Measurements from ENCODE around the gene BAX. TPM values are rescaled to one million over a fixed set of nuclear protein-coding genes. Genes with fewer than 3 reads are reported as not detected.

BAX gene
- total and polyA plus RNA-seq, 2 donors (not counting 1 experiment from before 2014, with no cell fraction given): 95.3 to 109 TPM

DNA sequence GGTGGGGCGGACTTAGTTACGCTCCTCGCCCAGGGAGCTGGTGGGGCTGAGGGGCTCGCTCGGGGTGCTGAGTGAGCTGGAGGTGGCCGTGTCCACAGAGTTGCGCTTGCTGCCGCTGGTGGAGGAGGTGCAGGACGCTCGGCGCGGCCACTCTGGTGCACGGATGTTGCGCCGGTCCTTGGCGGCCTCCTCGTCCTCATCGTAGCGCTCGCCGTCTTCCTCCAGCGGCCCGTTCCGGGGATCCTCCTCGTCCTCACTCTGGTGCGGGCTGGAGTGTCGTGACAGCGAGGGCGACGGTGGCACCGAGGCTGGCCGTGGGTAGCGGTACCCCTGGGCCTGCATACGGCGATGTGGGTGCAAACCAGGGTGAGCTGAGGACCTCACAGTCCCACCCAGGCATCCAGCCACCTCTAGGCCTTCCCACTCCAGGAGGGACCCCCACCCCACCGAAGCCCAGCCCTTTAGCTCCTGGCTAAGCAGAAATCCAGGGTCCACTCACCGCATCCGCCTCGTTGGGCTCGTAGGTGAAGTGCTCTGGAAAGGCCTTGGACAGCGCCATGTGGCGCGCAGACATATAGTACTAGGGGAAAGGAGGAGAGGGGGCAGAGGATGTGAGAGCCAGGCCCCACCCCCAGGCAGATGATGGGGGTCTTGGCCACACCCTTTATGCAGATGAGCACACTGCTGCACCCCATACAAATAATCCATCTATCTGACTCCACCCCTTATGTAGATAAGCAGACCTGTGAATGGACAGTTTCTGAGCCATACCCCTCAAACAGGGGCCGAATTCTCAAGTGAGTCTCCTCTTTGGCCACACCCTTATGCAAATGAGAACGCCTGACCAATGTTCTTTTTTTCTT lies 14.8 kb downstream of the BAX start:
- TF ChIP-seq CTCF (IDR thresholded peaks at IDR 0.05) (no peak), EZH2 (IDR thresholded peaks at IDR 0.05; ENCODE audit: borderline replicate concordance, insufficient read depth, low read depth, low read length, poor library complexity, severe bottlenecking) (no peak)
- Mint-ChIP-seq H3K27me3 (no peaks in the 10 kb centered on the region), H3K4me1 (peaks cover 45% of the 10 kb centered on the region), H3K27ac (peak overlapping the region; percentile 41), H3K9me3 (ENCODE audit: insufficient read depth) (no peaks in the 10 kb centered on the region), H3K4me3 (no peak overlapping the region)
- H3K27me3 ChIP-seq (replicated peaks in 1 of 4; ENCODE audit: control extremely low read depth in 1 of 4, control insufficient read depth in 3 of 4, insufficient read depth in 4 of 4, low read length in 3 of 4): no peaks in the 10 kb centered on the region
- H3K9me3 ChIP-seq (ENCODE audit: control extremely low read depth in 1 of 3, control insufficient read depth in 2 of 3, insufficient read depth in 1 of 3, low read length in 2 of 3): peaks cover 0 to 5% (median 0%) of the 10 kb centered on the region in 3 donors
- H3K79me2 ChIP-seq (ENCODE audit: control insufficient read depth, insufficient read depth, low read length): peaks cover 18% of the 10 kb centered on the region
- no peak overlapping the region for H3K9ac ChIP-seq (ENCODE audit: low read length)
- H3K27ac ChIP-seq (ENCODE audit: low read length in 2 of 2): no peak overlapping the region
- intact Hi-C loops (cut with micrococcal nuclease): no loop called here
- peaks cover 22% of the 10 kb centered on the region for H4K20me1 ChIP-seq (ENCODE audit: control insufficient read depth, insufficient read depth, low read length, poor library complexity, severe bottlenecking)
- H3K4me1 ChIP-seq (ENCODE audit: control insufficient read depth in 2 of 2, insufficient read depth in 2 of 2, low read length in 2 of 2): peaks cover 14 to 34% of the 10 kb centered on the region in 2 donors
- ATAC-seq (ENCODE audit: low read depth): no peak
- no peak overlapping the region for H3K4me2 ChIP-seq (replicated peaks; ENCODE audit: low read depth, low read length, poor library complexity, severe bottlenecking)
- no peak overlapping the region for H2AFZ ChIP-seq (ENCODE audit: insufficient read depth, low read depth, low read length, poor library complexity, severe bottlenecking)
- peaks cover 1 to 54% of the 10 kb centered on the region in 2 experiments for H3K36me3 ChIP-seq (replicated peaks in 1 of 2; ENCODE audit: control extremely low read depth in 1 of 2, control insufficient read depth in 1 of 2, extremely low read depth in 1 of 2, insufficient read depth in 2 of 2, low read length in 1 of 2)
- WGBS (ENCODE audit: insufficient coverage): 97% methylated on average over 41 of the region's 45 CpGs
- H3K4me3 ChIP-seq (ENCODE audit: control extremely low read depth in 1 of 5, extremely low read depth in 1 of 5, insufficient read depth in 1 of 5, low read depth in 2 of 5, low read length in 4 of 5): no peak overlapping the region
- ChIA-PET POLR2A (interaction anchor here (0.6 kb wide), 1 partner anchor 17 kb away, joined by 4 read pairs; no protein-coding TSS in a partner anchor), CTCF (interaction anchor here (0.6 to 5.0 kb wide), 14 partner anchors 7 to 194 kb away, joined by 3 to 70 read pairs (median 13); partner anchors contain the start of genes BAX, DHDH, GYS1 and HSD17B14)
- no peak for DNase-seq
